Breast epithelium (tissue), 3 donors: ENCODE measurements around the gene MPP1.

Experiments used
- CTCF ChIP-seq, 3 donors: fragments of 450-650 bp; IDR thresholded peaks; one replicate each; pipeline ENCODE4 v1.5.1; 2016 to 2017; ENCODE audit warnings: antibody characterized with exemption in 3 of 3, mild to moderate bottlenecking in 3 of 3, moderate library complexity in 3 of 3
- POLR2A ChIP-seq: fragments of 450-650 bp; IDR thresholded peaks from one replicate; pipeline ENCODE4 v1.6.1; 2016; ENCODE audit warnings: antibody characterized with exemption, mild to moderate bottlenecking, moderate library complexity
- POLR2AphosphoS5 ChIP-seq, 3 donors: sonication (generic); formaldehyde crosslinking; IDR thresholded peaks; one replicate each; pipeline ENCODE4 v1.6.1; 2017; ENCODE audit warnings: antibody characterized with exemption in 3 of 3

DNA sequence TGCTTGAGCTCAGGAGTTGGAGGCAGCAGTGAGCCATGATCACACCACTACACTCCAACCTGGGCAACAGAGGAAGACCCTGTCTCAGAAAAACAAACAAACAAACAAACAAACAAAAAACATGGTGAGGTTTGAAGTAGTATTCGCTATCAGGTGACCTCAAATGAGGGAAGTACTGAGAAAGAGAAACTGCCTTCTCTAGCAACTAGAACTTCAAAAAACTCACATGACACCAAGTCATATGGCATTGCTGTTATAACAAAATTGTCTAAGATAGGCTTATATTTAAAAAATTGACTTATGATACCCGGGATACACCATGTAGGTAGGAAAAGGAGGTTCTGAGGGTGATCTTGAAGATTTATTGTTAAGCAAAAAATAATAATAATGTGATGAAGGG, 10.3 kb downstream of the MPP1 start:
- no peak for TF ChIP-seq CTCF (IDR thresholded peaks at IDR 0.05)
- no peak for TF ChIP-seq POLR2A
- no peak for TF ChIP-seq POLR2AphosphoS5 (IDR thresholded peaks at IDR 0.05)
